Stimulated activated CD4-positive, alpha-beta T cell treated with anti-CD3 and anti-CD28 coated beads, Interleukin-2, amount 100 ng/mL, for 4 hours (primary cell): ENCODE data around the gene TRPM5.
A peak's percentile ranks its signal among the peaks of the same experiment; 100 is the strongest.

Experiments used
- DNase-seq: peaks from one replicate; pipeline ENCODE4 v3.0.0-alpha.2; 2020; ENCODE audit warnings: low read depth

The TRPM5 gene

DNA sequence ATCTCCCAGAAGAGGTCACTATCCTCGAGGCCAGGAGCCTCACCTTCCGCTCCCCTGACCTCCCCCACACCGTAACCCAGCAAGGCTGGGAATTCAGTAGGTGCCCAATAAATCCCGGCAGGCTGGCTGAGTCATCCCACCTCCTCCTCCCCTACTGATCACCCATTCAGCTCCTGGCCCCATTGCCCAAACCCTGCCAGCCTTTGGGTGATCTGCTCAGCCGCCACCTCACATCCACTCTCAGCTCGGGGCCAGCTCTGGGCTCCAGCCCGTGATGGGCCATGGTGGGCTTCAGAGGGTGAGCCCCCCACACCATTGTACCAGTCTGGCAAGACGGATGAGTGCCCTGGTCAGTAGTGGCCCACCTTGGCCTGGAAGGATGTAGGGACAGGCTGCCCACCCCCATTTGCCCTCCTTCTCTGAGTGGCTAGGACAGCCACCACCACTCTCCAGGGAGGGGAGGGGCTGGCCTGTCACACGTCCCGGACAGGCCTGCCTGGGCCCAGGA is 8.2 kb downstream of the TRPM5 start:
- DNase-seq, result no peak

DNA sequence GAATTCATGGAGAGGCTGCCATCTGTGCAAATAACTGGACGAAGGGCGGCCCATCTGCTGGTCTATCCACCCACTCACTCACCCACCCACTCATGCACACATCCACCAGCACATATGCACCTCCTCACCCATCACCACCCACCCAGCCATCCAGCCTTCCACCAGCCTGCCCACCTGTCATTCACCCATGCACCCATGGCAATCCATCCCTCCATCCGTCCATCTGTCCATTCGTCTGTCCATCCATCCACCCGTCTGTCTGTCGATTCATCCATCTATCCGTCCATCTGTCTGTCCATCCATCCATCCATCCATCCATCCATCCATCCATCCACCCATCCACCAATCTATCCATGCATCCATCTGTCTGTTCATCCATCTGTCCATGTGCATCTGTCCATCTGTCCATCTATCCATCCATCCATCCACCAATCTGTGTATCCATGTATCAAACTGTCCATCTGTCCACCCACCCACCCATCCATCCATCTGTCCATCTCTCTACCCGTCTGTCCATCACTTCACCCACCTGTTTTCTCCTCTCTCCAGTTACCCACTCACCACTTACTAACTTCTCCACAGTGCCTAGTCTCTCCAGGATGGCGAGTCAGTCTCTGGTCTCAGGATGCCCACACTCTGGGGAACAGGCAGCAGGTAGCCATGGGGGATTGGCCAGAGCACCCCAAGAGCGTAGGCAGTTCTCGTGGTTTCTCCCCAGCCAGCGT is 8.9 kb downstream of the TRPM5 start:
- DNase-seq, result no peak

- DNase-seq, result no peak
Measured at GRCh38 chr11:2434506-2435255, 9.6 kb downstream of the TRPM5 start.

DNA sequence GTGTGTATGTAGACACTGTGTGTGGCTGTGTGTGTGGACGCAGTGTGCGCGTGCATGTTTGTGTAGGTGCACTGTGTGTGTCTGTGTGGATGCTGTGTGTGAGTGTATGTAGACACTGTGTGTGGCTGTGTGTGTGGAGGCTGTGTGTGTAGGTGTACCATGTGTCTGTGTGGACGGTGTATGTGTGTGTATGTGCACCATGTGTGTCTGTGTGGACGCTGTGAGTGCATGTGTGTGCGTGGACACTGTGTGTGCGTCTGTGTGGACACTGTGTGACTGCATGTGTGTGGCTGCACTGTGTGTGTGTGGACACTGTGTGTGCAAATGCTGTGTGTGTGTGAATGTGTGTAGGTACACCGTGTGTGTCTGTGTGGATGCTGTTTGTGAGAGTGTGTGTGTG is 10.3 kb downstream of the TRPM5 start:
- DNase-seq, result no peak

GRCh38 chr11:2433106-2433925 is 11.0 kb downstream of the TRPM5 start:
- no peak for DNase-seq

DNA sequence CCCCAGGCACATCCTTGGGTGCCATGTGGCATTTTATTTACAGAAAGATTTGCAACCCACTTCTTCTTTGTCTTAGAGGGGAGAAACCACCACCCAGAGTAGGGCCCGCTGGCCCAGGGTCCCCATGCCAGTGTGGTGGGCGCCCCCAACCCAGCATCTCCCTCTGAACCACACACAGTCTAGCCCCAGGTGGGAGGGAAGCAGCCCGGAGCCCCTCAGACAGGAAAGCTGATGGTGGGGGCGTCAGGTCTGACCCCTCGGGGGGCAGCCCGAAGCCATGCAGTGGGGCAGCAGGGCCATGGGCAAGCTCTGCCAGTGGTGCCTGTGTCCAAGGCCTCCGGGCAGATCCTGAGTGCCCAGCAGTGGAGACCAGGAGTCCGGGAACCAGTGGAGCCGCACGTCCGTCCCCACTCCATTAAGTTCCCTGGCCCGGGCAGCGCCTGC is 11.7 kb downstream of the TRPM5 start:
- no peak for DNase-seq

DNA sequence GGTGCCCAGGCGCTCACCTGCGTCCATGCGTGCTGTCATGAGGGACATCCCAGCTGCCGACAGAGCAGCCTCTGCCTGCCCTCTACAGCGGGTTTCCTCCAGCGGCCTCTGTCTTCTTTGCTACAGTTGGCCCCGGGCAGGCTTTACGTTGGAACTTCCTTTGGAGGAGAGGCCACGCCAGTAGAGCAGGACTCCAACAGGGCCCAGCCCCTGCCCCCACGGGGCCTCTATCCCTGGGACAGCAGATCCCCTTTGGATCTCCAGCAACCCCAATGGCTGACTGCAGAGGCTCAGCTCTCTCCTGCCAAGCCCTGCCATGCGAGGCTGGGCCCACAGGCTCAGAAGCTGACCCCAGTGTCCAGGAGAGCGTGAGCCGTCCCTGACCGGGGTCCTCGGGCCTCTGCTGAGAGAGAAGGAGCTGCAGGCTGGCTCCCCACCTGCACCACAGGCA is 12.1 kb downstream of the TRPM5 start:
- no peak for DNase-seq

DNA sequence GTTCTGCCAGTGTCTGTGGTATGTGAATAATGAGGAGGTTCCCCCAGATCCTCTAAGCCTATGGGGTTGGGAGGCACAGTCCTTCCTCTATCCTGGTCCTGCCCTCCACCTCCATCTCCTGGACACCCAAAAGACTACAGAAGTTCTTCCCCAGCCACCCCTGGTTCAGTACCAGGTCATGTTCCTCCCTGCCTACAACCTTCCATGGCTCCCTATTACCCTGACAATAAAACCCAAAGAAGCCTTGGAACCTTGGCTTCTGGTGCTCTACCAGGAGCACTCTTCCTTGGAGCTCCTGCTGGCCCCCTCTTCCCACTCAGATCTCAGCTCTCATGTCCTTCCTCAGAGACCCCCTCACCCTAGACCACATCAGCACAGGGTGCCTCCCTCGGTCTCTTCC is 12.9 kb downstream of the TRPM5 start:
- DNase-seq, result no peak

GRCh38 chr11:2428322-2428795 is 16.0 kb downstream of the TRPM5 start:
- peak; percentile 79 for DNase-seq

DNA sequence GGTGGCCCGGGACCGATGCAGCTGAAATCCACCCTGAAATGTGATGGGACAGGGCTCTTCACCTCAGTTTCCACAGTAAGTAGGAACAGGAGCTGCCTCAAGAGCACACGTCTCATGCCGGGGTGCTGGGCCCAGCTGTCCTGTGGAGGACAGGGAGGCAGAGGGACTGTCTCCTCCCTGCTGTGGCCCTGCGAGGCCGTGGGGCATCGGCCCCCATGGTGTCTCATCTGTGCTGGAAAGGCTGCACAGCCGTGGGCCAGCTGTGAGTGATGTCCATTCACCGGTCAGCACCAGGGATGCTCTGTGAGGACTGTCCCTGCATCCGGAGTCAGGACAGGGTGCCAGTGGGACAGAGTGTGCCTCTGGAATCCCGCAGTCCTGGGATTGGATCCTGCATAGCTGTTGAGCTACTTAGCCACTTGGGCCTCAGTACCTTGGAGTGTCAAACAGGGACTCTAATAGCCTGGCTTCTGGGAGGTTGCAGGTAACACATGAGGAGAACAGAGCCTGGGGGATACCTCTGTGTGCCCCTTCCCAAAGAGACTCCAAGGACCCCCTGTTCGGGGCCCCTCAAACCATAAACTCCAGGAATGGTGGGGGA is 16.5 kb downstream of the TRPM5 start:
- DNase-seq, result no peak

DNA sequence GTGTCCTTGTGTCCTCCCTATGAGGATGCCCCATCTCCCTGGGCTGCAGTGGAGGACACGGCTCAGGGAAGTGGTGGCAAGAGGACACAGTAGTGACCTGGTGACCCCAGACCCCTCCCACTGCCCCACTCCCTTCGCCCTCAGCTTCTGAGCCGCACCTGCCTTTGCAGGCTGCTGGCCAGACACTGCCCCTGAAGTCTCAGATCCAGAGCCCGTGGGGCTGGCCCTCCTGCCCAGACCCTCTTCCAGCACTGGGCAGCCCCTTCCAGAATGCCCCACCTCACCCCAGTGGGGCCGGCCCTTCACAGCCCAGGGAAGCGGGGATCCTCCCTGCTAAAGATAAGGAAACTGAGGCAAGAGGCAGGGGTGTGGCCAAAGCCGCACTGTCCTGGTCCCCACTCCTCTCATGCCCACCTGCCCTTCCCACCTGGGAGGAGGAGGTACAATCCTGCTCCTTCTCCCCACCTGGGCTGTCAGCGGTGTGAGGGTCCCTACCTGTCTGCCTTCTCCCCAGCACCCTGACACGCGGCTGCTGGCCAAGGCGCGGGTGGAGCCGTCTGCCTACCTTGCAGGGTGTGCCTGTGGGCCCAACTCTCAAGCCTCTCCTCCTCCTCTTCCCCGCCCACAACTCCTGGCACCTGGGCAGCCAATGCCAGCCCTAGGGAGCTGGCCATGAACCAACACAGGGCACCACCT is 17.3 kb downstream of the TRPM5 start:
- no peak for DNase-seq

- no peak for DNase-seq
Measured at GRCh38 chr11:2426221-2426620, 18.1 kb downstream of the TRPM5 start.

GRCh38 chr11:2425506-2425905 is 18.8 kb downstream of the TRPM5 start:
- DNase-seq, result no peak

GRCh38 chr11:2424811-2425495 is 19.4 kb downstream of the TRPM5 start:
- no peak for DNase-seq

GRCh38 chr11:2423157-2424025 is 20.9 kb downstream of the TRPM5 start:
- no peak for DNase-seq

DNA sequence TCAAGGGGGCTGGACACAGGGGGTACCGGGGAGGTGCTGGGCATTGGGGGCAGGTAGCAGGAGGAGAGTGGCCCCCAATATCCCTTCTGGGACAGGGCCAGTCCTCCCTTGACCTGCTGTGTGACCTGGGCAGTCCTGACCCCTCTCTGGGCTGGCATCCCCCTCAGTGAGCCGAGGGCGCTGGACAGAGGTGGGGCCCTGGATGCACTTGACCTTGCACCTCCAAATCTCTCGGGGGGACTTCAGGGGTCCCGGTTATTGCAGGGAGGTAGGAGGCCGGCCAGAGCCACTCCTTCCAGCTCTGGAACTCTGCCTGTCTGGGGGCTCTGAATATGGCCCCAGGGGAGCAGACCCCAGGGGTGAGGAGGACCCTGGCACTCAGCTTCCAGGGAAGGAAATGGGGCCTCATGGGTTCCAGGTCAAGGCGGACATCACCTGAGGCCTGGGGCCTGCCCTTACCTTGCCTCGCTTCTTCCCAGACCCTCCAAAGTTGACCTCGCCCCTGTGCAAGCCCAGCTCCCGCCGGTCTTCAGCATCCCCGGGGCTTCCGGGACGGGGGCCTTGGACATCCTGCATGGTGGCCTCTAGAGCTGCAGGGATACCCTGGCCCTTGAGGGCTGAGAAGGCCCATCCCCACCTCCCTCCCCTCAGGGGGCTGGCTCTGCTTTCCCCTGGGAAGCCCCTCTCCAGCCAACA is 21.7 kb downstream of the TRPM5 start:
- DNase-seq, result no peak

DNA sequence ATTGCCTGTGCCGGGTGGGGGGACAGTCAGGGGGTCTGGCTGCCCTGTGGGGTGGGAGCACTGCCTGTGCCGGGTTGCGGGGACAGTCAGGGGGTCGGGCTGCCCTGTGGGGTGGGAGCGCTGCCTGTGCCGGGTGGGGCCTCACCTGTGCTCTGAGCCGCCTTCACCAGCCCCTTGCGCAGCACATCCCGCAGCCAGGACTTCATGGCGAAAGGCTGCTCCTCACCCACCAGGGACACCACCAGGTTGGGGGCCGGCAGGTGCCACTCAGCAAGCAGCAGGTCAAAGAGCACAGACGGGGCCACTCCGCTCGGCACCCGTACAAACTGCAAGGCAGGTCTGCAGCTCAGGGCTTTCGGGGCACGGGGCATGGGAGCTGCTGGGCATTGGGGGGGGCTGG is 22.3 kb downstream of the TRPM5 start:
- no peak for DNase-seq

DNA sequence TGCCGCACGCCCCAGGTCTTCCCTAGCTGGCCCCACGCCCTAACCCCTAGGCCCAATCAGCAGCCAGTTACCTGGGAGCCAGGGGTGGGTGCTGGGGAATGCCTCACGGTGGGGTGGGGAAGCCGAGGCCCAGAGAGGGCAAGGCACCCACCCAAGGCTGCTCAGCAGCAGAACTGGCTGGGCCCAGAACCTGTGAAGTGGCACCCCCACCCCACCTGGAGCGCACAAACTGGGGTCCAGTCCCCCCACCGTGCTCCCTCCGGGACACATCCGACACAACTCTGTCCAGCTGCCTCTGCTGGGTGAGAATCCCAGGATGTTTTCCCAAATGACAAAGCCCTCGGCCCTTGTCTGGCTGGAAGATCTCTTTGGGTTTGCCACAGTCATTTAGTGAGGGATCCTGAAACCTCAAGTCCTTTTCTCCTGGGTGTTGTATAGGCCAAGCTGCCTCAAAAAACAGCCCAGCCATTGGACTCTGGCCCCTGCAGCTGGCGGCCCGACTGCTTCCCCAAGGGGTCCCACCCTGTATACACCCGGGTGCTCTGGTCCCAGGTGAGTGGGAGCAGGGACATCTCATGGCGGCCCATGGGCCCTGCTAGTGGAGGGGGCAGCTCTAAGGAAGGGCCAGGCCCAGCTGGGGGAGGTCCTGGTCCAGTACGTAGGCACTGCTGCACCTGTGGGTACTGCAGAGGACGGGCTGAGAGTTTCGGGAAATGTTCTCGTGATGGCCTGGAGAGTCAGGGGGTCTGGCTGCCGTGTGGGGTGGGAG is 22.9 kb downstream of the TRPM5 start:
- DNase-seq, result no peak
